Sigmoid colon (tissue), 7 donors: ENCODE measurements around the gene LRRFIP1. TPM values are rescaled to one million over a fixed set of nuclear protein-coding genes. Genes with fewer than 3 reads are reported as not detected.
A peak's percentile ranks its signal among the peaks of the same experiment; 100 is the strongest.

Source experiments
- DNase-seq: peaks from one replicate; pipeline ENCODE4 v3.0.0-alpha.2; 2019
- H3K27ac ChIP-seq, 4 donors: fragments of 200-600 bp; sonication (generic); one replicate each; pipeline ENCODE4 v1.5.1; 2016 to 2019; ENCODE audit warnings: mild to moderate bottlenecking in 1 of 4
- H3K27me3 ChIP-seq, 3 donors: fragments of 200-600 bp; sonication (generic); one replicate each; pipeline ENCODE4 v1.5.1; 2019; ENCODE audit warnings: mild to moderate bottlenecking in 1 of 3
- H3K36me3 ChIP-seq, 4 donors: fragments of 200-600 bp; sonication (generic); one replicate each; pipeline ENCODE4 v1.5.1; 2016 to 2019
- H3K4me1 ChIP-seq, 4 donors: fragments of 200-600 bp; sonication (generic); one replicate each; pipeline ENCODE4 v1.5.1; 2017 to 2019
- H3K4me3 ChIP-seq, 4 donors: fragments of 200-600 bp; sonication (generic); one replicate each; pipeline ENCODE4 v1.5.1; 2017 to 2019; ENCODE audit warnings: mild to moderate bottlenecking in 2 of 4, moderate library complexity in 1 of 4
- H3K9me3 ChIP-seq, 4 donors: fragments of 200-600 bp in 3 of 4; sonication (generic) in 3 of 4; one replicate each; pipeline versions ENCODE4 v1.5.1 to v1.6.1; 2013 to 2019
- EP300 ChIP-seq, 4 donors: sonication (generic); formaldehyde crosslinking; IDR thresholded peaks; one replicate each; pipeline ENCODE4 v1.6.1; 2017; ENCODE audit warnings: antibody characterized with exemption in 4 of 4
- POLR2A ChIP-seq, 2 donors: fragments of 450-650 bp; IDR thresholded peaks; one replicate each; pipeline ENCODE4 v1.6.1; 2016; ENCODE audit warnings: antibody characterized with exemption in 2 of 2, mild to moderate bottlenecking in 2 of 2, moderate library complexity in 2 of 2
- POLR2AphosphoS5 ChIP-seq, 4 donors: sonication (generic); formaldehyde crosslinking; IDR thresholded peaks; one replicate each; pipeline ENCODE4 v1.6.1; 2017; ENCODE audit warnings: antibody characterized with exemption in 4 of 4
- WGBS, 2 donors: extraction: QIAGEN DNeasy Blood & Tissue Kit; methylation state at CpG; one replicate each; pipeline ENCODE4 v1.1.7; 2013; 5-methylcytosine and 5-hydroxymethylcytosine counted together
- intact Hi-C: fragments of 100-400 bp; cut with DNase I; formaldehyde crosslinking; loops from one replicate; pipeline ENCODE4 v1.15.1; 2023
- polyA plus RNA-seq, 3 donors: library from polyadenylated mRNA; stranded (reverse); fragments of 200-250 nt; gene quantifications; one replicate each; pipeline ENCODE4 v1.2.3, GENCODE V29; 2013
- total RNA-seq, 4 donors: library from RNA; depleted of rRNA; stranded (reverse); fragments of >200 nt; gene quantifications; one replicate each; pipeline ENCODE4 v1.1.0, GENCODE V29; 2016
- TF ChIP-seq, protein P1 (sequence below), 4 experiments: fragments of 450-650 bp in 3 of 4; fragments of 200-600 bp in 1 of 4; IDR thresholded peaks; one replicate each; pipeline ENCODE4 v1.5.1; 2016 to 2019; ENCODE audit warnings: antibody characterized with exemption in 4 of 4, mild to moderate bottlenecking in 3 of 4, moderate library complexity in 2 of 4
- donor health status: healthy with polysubstance abuse.
- donor health status: Bipolar disorder and iron deficiency.
- donor health status: healthy.

LRRFIP1 gene
- total and polyA plus RNA-seq, 7 donors, result 42.0 to 185 (median 112) TPM

DNA sequence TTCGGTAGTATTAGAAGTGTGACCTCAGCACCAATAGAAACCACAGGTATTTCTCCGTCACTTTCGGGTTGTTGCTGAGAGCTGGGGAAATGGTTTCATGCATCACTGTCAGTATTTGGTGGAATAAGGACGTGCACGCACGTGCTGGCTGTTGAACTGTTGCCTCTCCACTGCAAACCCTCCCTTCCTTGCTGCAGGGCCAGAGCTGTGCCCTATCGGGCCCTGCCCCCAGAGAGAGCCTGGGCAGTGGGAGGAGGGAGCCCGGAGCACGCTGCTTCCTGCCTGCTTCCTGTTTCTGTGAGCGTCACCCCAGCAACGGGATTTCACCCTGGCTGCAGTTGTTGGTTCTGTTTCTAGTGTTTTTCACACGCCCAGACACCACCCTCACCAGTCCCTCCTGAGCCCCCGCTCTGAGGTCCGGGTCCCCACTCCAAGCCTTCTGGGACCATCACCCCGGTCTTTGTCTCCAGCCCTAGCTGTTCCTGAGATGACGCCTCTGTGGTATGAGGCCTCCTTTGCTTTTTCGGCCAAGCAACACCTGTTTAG is 47.4 kb downstream of the LRRFIP1 start:
- H3K36me3 ChIP-seq, result no peaks in the 10 kb centered on the region
- TF ChIP-seq EP300 (IDR thresholded peaks at IDR 0.05) (peak in 1 of 4 donors; percentile 44), POLR2A (IDR thresholded peaks at IDR 0.05) (no peak), POLR2AphosphoS5 (IDR thresholded peaks at IDR 0.05) (peak in 3 of 4 donors; percentile 5 to 80 (median 47))
- TF ChIP-seq, protein P1, sequence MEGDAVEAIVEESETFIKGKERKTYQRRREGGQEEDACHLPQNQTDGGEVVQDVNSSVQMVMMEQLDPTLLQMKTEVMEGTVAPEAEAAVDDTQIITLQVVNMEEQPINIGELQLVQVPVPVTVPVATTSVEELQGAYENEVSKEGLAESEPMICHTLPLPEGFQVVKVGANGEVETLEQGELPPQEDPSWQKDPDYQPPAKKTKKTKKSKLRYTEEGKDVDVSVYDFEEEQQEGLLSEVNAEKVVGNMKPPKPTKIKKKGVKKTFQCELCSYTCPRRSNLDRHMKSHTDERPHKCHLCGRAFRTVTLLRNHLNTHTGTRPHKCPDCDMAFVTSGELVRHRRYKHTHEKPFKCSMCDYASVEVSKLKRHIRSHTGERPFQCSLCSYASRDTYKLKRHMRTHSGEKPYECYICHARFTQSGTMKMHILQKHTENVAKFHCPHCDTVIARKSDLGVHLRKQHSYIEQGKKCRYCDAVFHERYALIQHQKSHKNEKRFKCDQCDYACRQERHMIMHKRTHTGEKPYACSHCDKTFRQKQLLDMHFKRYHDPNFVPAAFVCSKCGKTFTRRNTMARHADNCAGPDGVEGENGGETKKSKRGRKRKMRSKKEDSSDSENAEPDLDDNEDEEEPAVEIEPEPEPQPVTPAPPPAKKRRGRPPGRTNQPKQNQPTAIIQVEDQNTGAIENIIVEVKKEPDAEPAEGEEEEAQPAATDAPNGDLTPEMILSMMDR (IDR thresholded peaks at IDR 0.05), result peak in 1 of 4 experiments; percentile 18
- intact Hi-C loops, result loop anchor here (5.0 kb wide), 1 partner anchor 67 kb away; no protein-coding TSS in a partner anchor
- H3K4me1 ChIP-seq, result peaks cover 0 to 61% (median 54%) of the 10 kb centered on the region in 4 donors
- H3K27me3 ChIP-seq, result no peaks in the 10 kb centered on the region
- H3K9me3 ChIP-seq, result no peaks in the 10 kb centered on the region
- peak overlapping the region in 3 of 4 donors; percentile 14 to 33 (median 26) for H3K4me3 ChIP-seq
- WGBS, 2 donors, result 10 to 18% methylated on average over 17 of the region's 17 CpGs
- peak overlapping the region; percentile 66 to 87 (median 80) for H3K27ac ChIP-seq
- peak; percentile 92 for DNase-seq

DNA sequence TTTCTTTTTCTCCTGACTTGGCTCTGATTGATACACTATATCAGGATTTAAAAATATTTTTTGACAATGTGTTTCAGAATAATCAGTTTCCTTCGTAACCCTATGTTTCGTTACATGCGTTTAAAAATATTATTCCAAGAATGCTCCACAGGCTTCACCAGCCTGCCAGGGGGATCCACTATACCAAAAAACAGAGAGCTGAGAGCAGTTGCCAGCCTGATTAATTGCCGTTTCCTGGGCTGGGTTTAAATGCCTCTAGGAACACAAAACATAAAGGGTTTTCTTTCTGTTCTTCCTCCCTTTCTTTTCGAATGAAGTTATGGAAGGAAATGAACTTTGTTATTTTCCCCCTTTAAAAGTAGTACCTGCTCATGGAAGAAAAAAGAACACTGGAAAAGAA is 47.9 kb downstream of the LRRFIP1 start:
- Histone ChIP-seq H3K27me3 (no peaks in the 10 kb centered on the region), H3K27ac (peak overlapping the region; percentile 66 to 87 (median 80)), H3K9me3 (no peaks in the 10 kb centered on the region), H3K36me3 (no peaks in the 10 kb centered on the region), H3K4me1 (peaks cover 0 to 56% (median 49%) of the 10 kb centered on the region in 4 donors), H3K4me3 (peak overlapping the region in 3 of 4 donors; percentile 14 to 33 (median 26))
- no peak for DNase-seq
- intact Hi-C loops, result no loop called here
- WGBS, 2 donors, result 53 to 76% methylated on average over 5 of the region's 5 CpGs
- peak in 1 of 4 donors; percentile 4 for TF ChIP-seq EP300 (IDR thresholded peaks at IDR 0.05)
- TF ChIP-seq, protein P1 (IDR thresholded peaks at IDR 0.05), result no peak

DNA sequence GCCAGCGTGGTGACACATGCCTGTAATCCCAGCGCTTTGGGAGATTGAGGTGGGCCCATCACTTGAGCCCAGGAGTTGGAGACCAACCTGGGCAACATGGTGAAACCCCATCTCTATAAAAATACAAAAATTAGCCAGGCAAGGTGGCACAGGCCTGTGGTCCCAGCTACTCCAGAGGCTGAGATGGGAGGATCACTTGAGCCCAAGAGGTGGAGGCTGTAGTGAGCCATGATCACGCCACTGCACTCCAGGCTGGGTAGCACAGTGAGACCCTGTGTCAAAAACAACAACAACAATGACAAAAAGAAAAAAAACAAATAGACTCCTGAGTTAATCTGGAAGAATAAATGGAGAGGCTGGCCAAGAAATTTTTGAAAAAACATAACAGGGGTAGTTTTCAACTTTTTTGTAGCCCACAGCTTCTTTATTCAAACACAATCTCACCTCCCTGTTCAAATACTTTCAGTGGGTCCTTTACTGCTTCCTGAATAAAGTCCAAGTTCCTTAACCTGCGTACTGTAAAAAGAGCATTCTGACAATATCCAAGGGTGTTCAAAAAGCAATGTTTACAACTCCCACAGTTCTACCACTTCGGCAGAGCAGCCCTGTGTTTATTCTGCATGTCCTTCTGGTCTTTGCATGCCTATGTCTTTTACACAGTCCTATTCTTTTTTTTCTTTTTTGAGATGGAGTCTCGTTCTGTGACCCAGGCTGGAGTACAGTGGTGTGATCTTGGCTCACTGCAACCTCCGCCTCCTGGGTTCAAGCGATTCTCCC is 53.5 kb downstream of the LRRFIP1 start:
- H3K4me1 ChIP-seq, result peaks cover 0 to 42% (median 33%) of the 10 kb centered on the region in 4 donors
- DNase-seq, result peak; percentile 53
- H3K4me3 ChIP-seq, result no peak overlapping the region
- peak overlapping the region; percentile 39 to 70 (median 56) for H3K27ac ChIP-seq
- peaks cover 0 to 5% (median 0%) of the 10 kb centered on the region in 4 donors for H3K36me3 ChIP-seq
- H3K9me3 ChIP-seq, result no peaks in the 10 kb centered on the region
- TF ChIP-seq EP300 (IDR thresholded peaks at IDR 0.05) (no peak), POLR2AphosphoS5 (IDR thresholded peaks at IDR 0.05) (peak in 1 of 4 donors; percentile 9)
- intact Hi-C loops, result no loop called here
- 51 to 81% methylated on average over 8 of the region's 8 CpGs for WGBS, 2 donors
- no peaks in the 10 kb centered on the region for H3K27me3 ChIP-seq

DNA sequence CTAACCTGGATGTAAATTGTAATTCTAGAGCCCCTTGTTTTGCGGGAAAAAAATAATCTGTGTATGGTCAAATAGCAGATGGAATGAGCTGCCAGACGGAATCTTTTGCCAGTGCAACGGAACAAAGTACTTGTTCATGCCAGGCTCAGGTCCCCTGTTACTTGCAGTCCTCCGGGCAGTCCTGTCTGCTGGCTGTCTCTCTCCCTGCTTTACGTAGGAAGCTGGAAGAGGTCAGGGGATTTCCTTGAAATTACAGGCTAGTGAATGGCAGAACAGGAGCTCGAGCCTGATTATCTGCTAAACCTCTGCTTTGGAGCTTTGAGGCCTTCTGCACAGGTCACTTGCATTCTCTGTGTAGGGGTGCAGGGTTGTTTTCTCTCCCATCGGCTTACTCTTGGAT is 54.8 kb downstream of the LRRFIP1 start:
- DNase-seq, result peak; percentile 50
- Histone ChIP-seq H3K36me3 (peaks cover 0 to 5% (median 0%) of the 10 kb centered on the region in 4 donors), H3K4me3 (no peak overlapping the region), H3K9me3 (no peaks in the 10 kb centered on the region), H3K27me3 (no peaks in the 10 kb centered on the region), H3K27ac (peak overlapping the region in 3 of 4 donors; percentile 36 to 65 (median 49)), H3K4me1 (peaks cover 0 to 38% (median 29%) of the 10 kb centered on the region in 4 donors)
- intact Hi-C loops, result no loop called here
- no peak for TF ChIP-seq POLR2A (IDR thresholded peaks at IDR 0.05)
- TF ChIP-seq POLR2AphosphoS5 (IDR thresholded peaks at IDR 0.05), result no peak
- TF ChIP-seq, protein P1 (IDR thresholded peaks at IDR 0.05), result no peak
- no peak for TF ChIP-seq EP300 (IDR thresholded peaks at IDR 0.05)
- 89% methylated on average over 7 of the region's 7 CpGs for WGBS, 2 donors
